ENCODE results near the gene CPE.
A peak's percentile ranks its signal among the peaks of the same experiment; 100 is the strongest.

The CPE gene

DNA sequence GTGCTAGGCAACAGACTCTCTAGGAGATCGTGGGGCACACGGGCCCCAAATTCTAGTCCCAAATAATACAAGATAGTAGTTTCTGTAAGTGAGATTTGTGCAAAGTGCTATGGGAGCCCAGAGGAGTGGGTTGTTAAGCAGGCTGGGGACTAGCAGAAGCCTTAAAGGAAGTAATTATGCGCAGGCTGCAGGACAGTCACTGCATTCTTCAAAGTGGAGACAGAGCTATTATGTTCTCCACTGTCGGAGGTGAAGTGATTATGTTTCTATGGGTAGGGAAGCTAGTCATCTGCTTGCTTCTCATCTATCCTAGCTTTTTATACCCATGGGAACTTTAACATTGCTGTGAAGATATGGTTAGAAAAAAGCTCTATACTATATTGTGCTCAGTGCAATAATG, 154.2 kb downstream of the CPE start:
- no peak overlapping the region for H3K27ac ChIP-seq (ENCODE audit: low read depth, low read length, poor library complexity, severe bottlenecking)
- no peak overlapping the region for H3K4me3 ChIP-seq (ENCODE audit: low read depth, low read length, poor library complexity, severe bottlenecking)
- H4K20me1 ChIP-seq (ENCODE audit: insufficient read depth, low read length), result no peaks in the 10 kb centered on the region
- no peak overlapping the region for H3K4me2 ChIP-seq (ENCODE audit: low read length)
- H3K27me3 ChIP-seq (ENCODE audit: insufficient read depth, low read length), result no peaks in the 10 kb centered on the region
- no peak for TF ChIP-seq EZH2 (IDR thresholded peaks at IDR 0.05; ENCODE audit: borderline replicate concordance, low read length)
- TF ChIP-seq, protein P1, sequence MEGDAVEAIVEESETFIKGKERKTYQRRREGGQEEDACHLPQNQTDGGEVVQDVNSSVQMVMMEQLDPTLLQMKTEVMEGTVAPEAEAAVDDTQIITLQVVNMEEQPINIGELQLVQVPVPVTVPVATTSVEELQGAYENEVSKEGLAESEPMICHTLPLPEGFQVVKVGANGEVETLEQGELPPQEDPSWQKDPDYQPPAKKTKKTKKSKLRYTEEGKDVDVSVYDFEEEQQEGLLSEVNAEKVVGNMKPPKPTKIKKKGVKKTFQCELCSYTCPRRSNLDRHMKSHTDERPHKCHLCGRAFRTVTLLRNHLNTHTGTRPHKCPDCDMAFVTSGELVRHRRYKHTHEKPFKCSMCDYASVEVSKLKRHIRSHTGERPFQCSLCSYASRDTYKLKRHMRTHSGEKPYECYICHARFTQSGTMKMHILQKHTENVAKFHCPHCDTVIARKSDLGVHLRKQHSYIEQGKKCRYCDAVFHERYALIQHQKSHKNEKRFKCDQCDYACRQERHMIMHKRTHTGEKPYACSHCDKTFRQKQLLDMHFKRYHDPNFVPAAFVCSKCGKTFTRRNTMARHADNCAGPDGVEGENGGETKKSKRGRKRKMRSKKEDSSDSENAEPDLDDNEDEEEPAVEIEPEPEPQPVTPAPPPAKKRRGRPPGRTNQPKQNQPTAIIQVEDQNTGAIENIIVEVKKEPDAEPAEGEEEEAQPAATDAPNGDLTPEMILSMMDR (IDR thresholded peaks at IDR 0.05; ENCODE audit: low read length), result no peak
- H3K4me1 ChIP-seq (ENCODE audit: insufficient read depth, low read length, severe bottlenecking), result no peaks in the 10 kb centered on the region
- no peak overlapping the region for H2AFZ ChIP-seq (ENCODE audit: low read length)
- no peaks in the 10 kb centered on the region for H3K9me2 ChIP-seq (ENCODE audit: low read depth, low read length)
- H3K79me2 ChIP-seq (ENCODE audit: insufficient read depth, low read length), result no peaks in the 10 kb centered on the region
- H3K36me3 ChIP-seq (ENCODE audit: insufficient read depth, low read length), result no peaks in the 10 kb centered on the region
- no peaks in the 10 kb centered on the region for H3K9me3 ChIP-seq (ENCODE audit: low read length)
- H3F3A ChIP-seq (ENCODE audit: insufficient read depth, low read length), result no peaks in the 10 kb centered on the region
- no peak overlapping the region for H3K9ac ChIP-seq (ENCODE audit: low read length)

DNA sequence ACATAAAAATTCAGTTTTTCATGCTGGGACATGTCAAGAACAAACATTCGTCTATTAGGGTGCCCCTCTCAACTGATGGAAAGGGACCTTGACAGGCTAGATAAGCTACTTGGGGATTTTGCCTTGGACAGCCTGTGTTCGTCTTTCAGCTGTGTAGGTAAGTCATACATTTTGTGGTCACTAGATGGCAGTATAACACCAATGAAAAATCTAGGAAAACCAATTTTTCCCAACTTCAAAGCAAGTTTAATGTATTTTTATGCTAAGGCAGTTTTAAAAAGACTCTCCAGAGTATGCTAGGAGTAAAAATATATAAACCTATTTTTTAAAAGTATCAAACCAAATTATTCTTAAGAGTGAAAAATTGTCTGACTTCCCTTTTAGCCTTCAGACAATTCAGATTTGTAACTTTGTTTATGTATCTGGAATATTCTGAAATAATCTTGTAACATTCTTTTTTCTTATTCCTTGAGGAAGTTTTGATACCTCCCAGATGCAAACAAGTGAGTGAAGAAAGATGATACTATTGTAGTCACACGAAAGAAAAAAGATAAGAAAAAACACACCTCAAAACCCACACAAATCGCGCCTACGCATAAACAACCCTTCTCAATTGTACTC, 158.3 kb downstream of the CPE start:
- H3K27me3 ChIP-seq (ENCODE audit: insufficient read depth, low read length), result no peaks in the 10 kb centered on the region
- no peak overlapping the region for H3K9ac ChIP-seq (ENCODE audit: low read length)
- H3K4me3 ChIP-seq (ENCODE audit: low read depth, low read length, poor library complexity, severe bottlenecking), result no peak overlapping the region
- H3F3A ChIP-seq (ENCODE audit: insufficient read depth, low read length), result no peaks in the 10 kb centered on the region
- TF ChIP-seq, protein P1 (IDR thresholded peaks at IDR 0.05; ENCODE audit: low read length), result peak; percentile 67
- TF ChIP-seq EZH2 (IDR thresholded peaks at IDR 0.05; ENCODE audit: borderline replicate concordance, low read length), result no peak
- H3K9me2 ChIP-seq (ENCODE audit: low read depth, low read length), result no peaks in the 10 kb centered on the region
- H3K9me3 ChIP-seq (ENCODE audit: low read length), result no peaks in the 10 kb centered on the region
- no peaks in the 10 kb centered on the region for H4K20me1 ChIP-seq (ENCODE audit: insufficient read depth, low read length)
- H3K4me1 ChIP-seq (ENCODE audit: insufficient read depth, low read length, severe bottlenecking), result no peaks in the 10 kb centered on the region
- H3K36me3 ChIP-seq (ENCODE audit: insufficient read depth, low read length), result no peaks in the 10 kb centered on the region
- no peak overlapping the region for H3K27ac ChIP-seq (ENCODE audit: low read depth, low read length, poor library complexity, severe bottlenecking)
- H2AFZ ChIP-seq (ENCODE audit: low read length), result no peak overlapping the region
- no peaks in the 10 kb centered on the region for H3K79me2 ChIP-seq (ENCODE audit: insufficient read depth, low read length)
- H3K4me2 ChIP-seq (ENCODE audit: low read length), result no peak overlapping the region

GRCh38 chr4:165539801-165540200, 161.0 kb downstream of the CPE start:
- Histone ChIP-seq H3K4me3 (ENCODE audit: low read depth, low read length, poor library complexity, severe bottlenecking) (no peak overlapping the region), H2AFZ (ENCODE audit: low read length) (no peak overlapping the region), H3K9ac (ENCODE audit: low read length) (no peak overlapping the region), H3K9me2 (ENCODE audit: low read depth, low read length) (no peaks in the 10 kb centered on the region), H3F3A (ENCODE audit: insufficient read depth, low read length) (no peaks in the 10 kb centered on the region), H3K27me3 (ENCODE audit: insufficient read depth, low read length) (no peaks in the 10 kb centered on the region), H3K79me2 (ENCODE audit: insufficient read depth, low read length) (no peaks in the 10 kb centered on the region), H3K4me2 (ENCODE audit: low read length) (no peak overlapping the region), H3K36me3 (ENCODE audit: insufficient read depth, low read length) (no peaks in the 10 kb centered on the region), H4K20me1 (ENCODE audit: insufficient read depth, low read length) (no peaks in the 10 kb centered on the region), H3K27ac (ENCODE audit: low read depth, low read length, poor library complexity, severe bottlenecking) (no peak overlapping the region), H3K4me1 (ENCODE audit: insufficient read depth, low read length, severe bottlenecking) (no peaks in the 10 kb centered on the region), H3K9me3 (ENCODE audit: low read length) (no peaks in the 10 kb centered on the region)
- TF ChIP-seq EZH2 (IDR thresholded peaks at IDR 0.05; ENCODE audit: borderline replicate concordance, low read length), result no peak
- TF ChIP-seq, protein P1 (IDR thresholded peaks at IDR 0.05; ENCODE audit: low read length), result no peak

All from OCI-LY1 (cell line).